Kidney (tissue), 14 donors: ENCODE measurements around the gene SCAF1. TPM values are rescaled to one million over a fixed set of nuclear protein-coding genes. Genes with fewer than 3 reads are reported as not detected.

ENCODE experiments used
- DNase-seq, 5 donors: peaks; one replicate each; pipeline ENCODE4 v3.0.0-alpha.2; 2013 to 2020
- FAIRE-seq: peaks from 2 replicates; lab custom pipeline; 2012; peaks lifted over from hg19 to GRCh38; lab: Jason Lieb, UNC
- H3K27ac ChIP-seq, 2 donors: one replicate each; pipeline ENCODE4 v1.7.0; 2013; ENCODE audit warnings: low read depth in 2 of 2, low read length in 2 of 2, inconsistent platforms in 1 of 2
- H3K27me3 ChIP-seq: one replicate; pipeline ENCODE4 v1.7.1; 2013; ENCODE audit warnings: low read length, inconsistent platforms; ENCODE audit not compliant: control insufficient read depth, insufficient read depth
- H3K36me3 ChIP-seq, 3 donors: one replicate each; pipeline versions ENCODE4 v1.7.0 to v1.7.1; 2013; ENCODE audit warnings: low read length in 3 of 3, control low read depth in 1 of 3, inconsistent platforms in 1 of 3; ENCODE audit not compliant: insufficient read depth in 3 of 3, control insufficient read depth in 2 of 3
- H3K4me1 ChIP-seq, 3 donors: one replicate each; pipeline versions ENCODE4 v1.7.0 to v1.7.1; 2013; ENCODE audit warnings: low read length in 3 of 3, inconsistent platforms in 1 of 3, low read depth in 1 of 3; ENCODE audit not compliant: control insufficient read depth in 2 of 3, insufficient read depth in 2 of 3
- H3K4me3 ChIP-seq, 3 donors: one replicate each; pipeline versions ENCODE4 v1.7.0 to v1.8.1; 2013; ENCODE audit warnings: low read length in 3 of 3, control low read depth in 1 of 3, inconsistent platforms in 1 of 3
- H3K9ac ChIP-seq, 3 donors: one replicate each; pipeline versions ENCODE4 v1.7.0 to v1.7.1; 2013; ENCODE audit warnings: low read length in 3 of 3, control low read depth in 1 of 3, inconsistent platforms in 1 of 3
- H3K9me3 ChIP-seq, 3 donors: one replicate each; pipeline versions ENCODE4 v1.7.0 to v1.7.1; 2013; ENCODE audit warnings: low read length in 3 of 3, control low read depth in 1 of 3, inconsistent platforms in 1 of 3; ENCODE audit not compliant: control insufficient read depth in 2 of 3, insufficient read depth in 1 of 3
- CTCF ChIP-seq: IDR thresholded peaks from 3 replicates; pipeline ENCODE4 v1.5.1; 2012; ENCODE audit warnings: mild to moderate bottlenecking, moderate library complexity, borderline replicate concordance; ENCODE audit not compliant: insufficient read depth; ENCODE audit errors: extremely low read depth
- intact Hi-C: fragments of 100-400 bp; cut with DNase I; formaldehyde crosslinking; loops from one replicate; pipeline ENCODE4 v1.11.1; 2022
- polyA plus RNA-seq: library from polyadenylated mRNA; stranded (reverse); fragments of 350-450 nt; fragmentation: Illumina TruSeq; extraction: RNeasy Lipid Tissue Mini Kit (QIAGEN cat#74804); gene quantifications from one replicate; pipeline ENCODE4 v1.2.3, GENCODE V29; 2014; ENCODE audit warnings: low read depth, low replicate concordance; ENCODE audit not compliant: insufficient read depth
- total RNA-seq: library from RNA; stranded (reverse); fragmentation: NEBNext Ultra II Directional; extraction: Animal tissue kit (Norgen Biotek cat#: 25700); gene quantifications from one replicate; pipeline ENCODE4 v1.2.1, GENCODE V29; 2021
- donor health status: control.
- donor health status: control.
- donor health status: control.
- donor health status: control.
- donor health status: control.
- donor health status: DM: yes; HTN: yes; CAD: no.
- donor health status: Normal renal cell carcinoma (clear cell type).

The SCAF1 gene
- total and polyA plus RNA-seq, 2 donors from 2014 or later = 18.1 to 69.0 TPM

DNA sequence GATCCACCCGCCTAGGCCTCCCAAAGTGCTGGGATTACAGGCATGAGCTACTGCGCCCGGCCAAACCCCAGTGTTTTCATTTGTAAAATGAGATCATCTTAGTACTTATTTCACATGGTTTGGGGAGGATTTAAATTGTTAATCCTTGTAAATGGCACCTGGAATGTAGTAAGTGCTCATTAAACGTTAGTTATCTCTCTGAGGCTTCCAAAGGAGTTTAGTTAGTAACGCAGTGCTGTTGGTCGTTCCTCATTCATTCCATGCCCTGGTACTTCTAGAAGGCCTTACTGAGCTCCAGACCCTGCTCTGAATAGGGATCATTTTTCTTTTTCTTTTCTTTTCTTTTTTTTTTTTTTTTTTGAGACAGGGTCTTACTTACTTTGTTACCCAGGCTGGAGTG is 54.1 kb downstream of the SCAF1 start:
- FAIRE-seq = no peak
- no peak for TF ChIP-seq CTCF
- Histone ChIP-seq H3K36me3 (no peaks in the 10 kb centered on the region), H3K27ac (no peak overlapping the region), H3K9ac (no peak overlapping the region), H3K9me3 (no peaks in the 10 kb centered on the region), H3K4me3 (no peak overlapping the region), H3K4me1 (no peaks in the 10 kb centered on the region), H3K27me3 (no peaks in the 10 kb centered on the region)
- DNase-seq = no peak
- intact Hi-C loops = no loop called here

DNA sequence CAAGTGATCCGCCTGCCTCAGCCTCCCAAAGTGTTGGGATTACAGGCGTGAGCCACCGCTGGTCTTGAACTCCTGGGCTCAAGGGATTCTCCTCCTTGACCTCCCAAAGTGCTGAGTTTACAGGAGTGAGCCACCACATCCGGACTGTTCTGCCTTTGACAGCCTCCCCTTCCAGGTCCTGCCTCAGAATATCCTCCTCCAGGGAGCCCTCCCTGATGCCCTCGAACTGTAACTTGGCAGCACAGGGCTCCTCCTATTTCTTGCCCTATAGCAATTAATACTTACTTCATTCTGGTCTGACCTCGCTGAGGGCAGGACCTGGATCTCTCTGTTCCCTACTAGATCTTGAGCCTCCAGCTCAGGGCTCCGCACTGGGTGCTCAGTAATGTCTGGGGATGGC is 54.9 kb downstream of the SCAF1 start:
- Histone ChIP-seq H3K27ac (no peak overlapping the region), H3K36me3 (no peaks in the 10 kb centered on the region), H3K4me1 (no peaks in the 10 kb centered on the region), H3K4me3 (no peak overlapping the region), H3K27me3 (no peaks in the 10 kb centered on the region), H3K9ac (no peak overlapping the region), H3K9me3 (no peaks in the 10 kb centered on the region)
- DNase-seq = no peak
- FAIRE-seq = no peak
- intact Hi-C loops = no loop called here
- no peak for TF ChIP-seq CTCF

DNA sequence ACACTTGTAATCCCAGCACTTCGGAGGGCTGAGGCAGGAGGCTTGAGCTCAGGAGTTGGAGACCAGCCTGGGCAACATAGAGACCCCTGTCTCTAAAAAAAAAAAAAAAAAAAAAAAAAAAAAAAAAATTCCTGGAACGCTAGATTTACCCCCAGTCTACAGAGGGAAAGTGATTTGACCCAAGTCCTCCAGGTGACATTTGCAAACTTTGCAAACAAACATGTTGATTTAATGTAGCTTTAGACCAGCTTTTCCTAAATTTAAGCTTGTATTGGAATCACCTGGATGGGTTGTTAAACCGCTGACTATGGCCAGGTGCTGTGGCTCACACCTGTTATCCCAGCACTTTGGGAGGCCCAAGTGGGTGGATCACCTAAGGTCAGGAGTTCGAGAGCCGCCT is 57.4 kb downstream of the SCAF1 start:
- H3K4me3 ChIP-seq = no peak overlapping the region
- H3K27me3 ChIP-seq = no peaks in the 10 kb centered on the region
- H3K4me1 ChIP-seq = no peaks in the 10 kb centered on the region
- no peak for TF ChIP-seq CTCF
- H3K36me3 ChIP-seq = no peaks in the 10 kb centered on the region
- no peaks in the 10 kb centered on the region for H3K9me3 ChIP-seq
- H3K9ac ChIP-seq = no peak overlapping the region
- FAIRE-seq = no peak
- H3K27ac ChIP-seq = no peak overlapping the region
- intact Hi-C loops = no loop called here
- no peak for DNase-seq

GRCh38 chr19:49700563-49700962 is 58.6 kb downstream of the SCAF1 start:
- FAIRE-seq (no peak), DNase-seq (no peak)
- intact Hi-C loops = no loop called here
- Histone ChIP-seq H3K27me3 (no peaks in the 10 kb centered on the region), H3K9ac (no peak overlapping the region), H3K36me3 (no peaks in the 10 kb centered on the region), H3K27ac (no peak overlapping the region), H3K9me3 (no peaks in the 10 kb centered on the region), H3K4me1 (no peaks in the 10 kb centered on the region), H3K4me3 (no peak overlapping the region)
- no peak for TF ChIP-seq CTCF
